GM18526 (cell line): ENCODE data around the gene OSMR.

ENCODE experiments used
- POLR2A ChIP-seq: IDR thresholded peaks from 3 replicates; pipeline ENCODE4 v1.6.1; 2011; ENCODE audit not compliant: insufficient read length; ENCODE audit errors: extremely low read depth

OSMR gene

GRCh38 chr5:38847559-38848347 lies 1.9 kb downstream of the OSMR start:
- no peak for TF ChIP-seq POLR2A

- TF ChIP-seq POLR2A, result no peak
These were observed 2.8 kb downstream of the OSMR start for GRCh38 chr5:38848637-38849036.

- TF ChIP-seq POLR2A, result no peak
These were observed 8.1 kb downstream of the OSMR start for GRCh38 chr5:38853753-38854470.

- no peak for TF ChIP-seq POLR2A
These were observed 9.1 kb downstream of the OSMR start for GRCh38 chr5:38854907-38855306.

- TF ChIP-seq POLR2A, result no peak
These were observed 10.8 kb downstream of the OSMR start for GRCh38 chr5:38856660-38857059.

GRCh38 chr5:38858839-38859238 lies 13.0 kb downstream of the OSMR start:
- TF ChIP-seq POLR2A, result no peak

- no peak for TF ChIP-seq POLR2A
These were observed 20.7 kb downstream of the OSMR start for GRCh38 chr5:38866362-38867031.

GRCh38 chr5:38867032-38867398 lies 21.2 kb downstream of the OSMR start:
- TF ChIP-seq POLR2A, result no peak

GRCh38 chr5:38867416-38867815 lies 21.6 kb downstream of the OSMR start:
- no peak for TF ChIP-seq POLR2A

- TF ChIP-seq POLR2A, result no peak
These were observed 24.8 kb downstream of the OSMR start for GRCh38 chr5:38870595-38870994.

- no peak for TF ChIP-seq POLR2A
These were observed 25.3 kb downstream of the OSMR start for GRCh38 chr5:38871058-38871605.

- no peak for TF ChIP-seq POLR2A
These were observed 26.2 kb downstream of the OSMR start for GRCh38 chr5:38871790-38872551.

- TF ChIP-seq POLR2A, result no peak
These were observed 27.0 kb downstream of the OSMR start for GRCh38 chr5:38872826-38873225.

- TF ChIP-seq POLR2A, result no peak
These were observed 29.2 kb downstream of the OSMR start for GRCh38 chr5:38874948-38875456.
